ENCODE results near the gene MAPK8IP2.

- TF ChIP-seq CTCF (conservative IDR thresholded peaks at IDR 0.05) (no peak), EZH2 (IDR thresholded peaks at IDR 0.05; ENCODE audit: low read depth) (no peak)
Measured at GRCh38 chr22:50582493-50583293, 17.9 kb upstream of the MAPK8IP2 start, which contains the start of gene CHKB.

Data from PC-9 (cell line).